Middle frontal gyrus (tissue), 1 donor: Measurements from ENCODE around the gene GCLC.

Source experiments
- DNase-seq: peaks from one replicate; pipeline ENCODE4 v3.0.0-alpha.2; 2015; ENCODE audit warnings: low spot score; ENCODE audit errors: extremely low spot score

Gene GCLC

GRCh38 chr6:53527249-53527765 lies 17.6 kb downstream of the GCLC start:
- DNase-seq = no peak

DNA sequence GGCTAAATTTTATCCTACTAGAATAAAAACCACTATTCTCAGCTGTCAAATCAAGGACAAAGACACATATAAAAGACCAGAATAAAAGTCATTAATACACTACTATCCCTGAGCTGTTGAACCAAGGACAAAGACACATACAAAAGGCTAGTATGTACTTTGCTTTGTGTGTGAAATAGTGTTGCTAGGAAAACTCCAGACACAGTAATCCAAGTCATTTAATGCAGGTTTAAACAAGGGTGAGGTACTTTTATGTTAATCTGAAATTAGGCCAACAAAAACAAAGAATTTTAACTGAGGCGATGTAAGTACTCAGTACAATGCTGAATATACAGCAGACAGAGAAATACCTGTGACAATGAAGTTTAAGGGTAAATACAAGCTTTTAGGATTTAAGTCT lies 18.9 kb downstream of the GCLC start:
- no peak for DNase-seq

- DNase-seq = no peak
Measured at GRCh38 chr6:53524455-53524815, 20.5 kb downstream of the GCLC start.

DNA sequence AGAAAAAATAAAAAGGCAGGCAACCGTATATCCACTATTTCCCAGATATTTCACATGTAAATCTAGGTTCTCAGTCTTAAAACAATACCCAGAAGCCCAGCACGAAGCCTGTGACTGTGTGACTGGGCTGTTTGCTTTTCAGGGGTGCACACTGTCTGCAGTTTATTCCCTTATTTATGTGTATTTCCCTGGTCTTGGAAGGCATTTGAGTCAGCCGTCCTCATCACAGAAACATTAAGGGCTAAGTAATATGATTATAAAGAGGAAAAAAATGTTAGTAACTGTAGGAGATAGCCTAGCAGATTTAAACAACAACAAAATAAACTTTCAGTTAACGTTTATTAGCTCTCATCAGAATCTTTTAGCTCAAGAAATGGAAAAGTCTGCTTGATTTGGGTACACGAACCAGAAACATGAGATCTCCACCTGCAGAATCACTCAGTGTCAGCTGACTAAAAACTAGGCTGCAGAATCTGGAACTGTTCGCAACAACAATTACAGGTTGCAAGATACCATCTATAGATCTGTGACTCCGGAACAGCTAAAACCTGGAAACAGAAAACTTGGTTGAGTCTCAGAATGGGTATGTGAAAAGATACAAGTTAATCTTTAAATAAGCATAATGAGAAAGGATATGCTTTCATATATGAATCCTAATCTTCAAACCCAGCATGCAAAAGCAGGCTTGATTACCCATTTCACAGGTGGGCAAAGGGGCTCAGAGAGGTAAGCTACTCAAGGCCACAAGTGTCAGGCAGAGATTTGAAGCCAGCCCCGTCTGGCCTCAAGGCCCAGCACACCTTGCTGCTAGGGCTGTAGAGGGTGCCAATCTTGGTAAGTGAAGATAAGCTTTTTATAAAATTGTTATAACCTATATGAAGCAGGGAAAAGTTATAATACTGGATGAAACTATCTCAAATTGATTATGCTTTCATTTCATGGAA lies 21.1 kb downstream of the GCLC start:
- DNase-seq = no peak

- no peak for DNase-seq
Measured at GRCh38 chr6:53520320-53520928, 24.5 kb downstream of the GCLC start.

DNA sequence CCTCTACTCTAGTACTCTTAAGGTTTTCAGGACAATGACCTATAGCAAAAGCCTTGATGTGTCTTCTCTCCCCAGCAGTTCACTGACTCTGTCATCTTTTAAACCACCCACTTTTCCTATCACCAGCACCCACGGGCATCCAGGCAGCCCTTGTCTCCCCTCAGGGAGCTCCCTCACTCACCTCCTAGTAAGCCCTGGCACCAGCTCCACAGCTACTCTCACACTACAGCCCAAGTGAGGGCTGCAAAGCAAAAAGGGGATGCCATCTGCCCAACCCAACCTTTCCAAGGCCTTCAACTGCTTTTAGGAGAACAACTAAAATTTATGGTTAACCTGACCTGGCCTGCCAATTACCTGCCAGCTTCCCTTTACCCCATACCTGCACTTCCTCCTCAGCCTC lies 26.0 kb downstream of the GCLC start:
- DNase-seq = no peak

DNA sequence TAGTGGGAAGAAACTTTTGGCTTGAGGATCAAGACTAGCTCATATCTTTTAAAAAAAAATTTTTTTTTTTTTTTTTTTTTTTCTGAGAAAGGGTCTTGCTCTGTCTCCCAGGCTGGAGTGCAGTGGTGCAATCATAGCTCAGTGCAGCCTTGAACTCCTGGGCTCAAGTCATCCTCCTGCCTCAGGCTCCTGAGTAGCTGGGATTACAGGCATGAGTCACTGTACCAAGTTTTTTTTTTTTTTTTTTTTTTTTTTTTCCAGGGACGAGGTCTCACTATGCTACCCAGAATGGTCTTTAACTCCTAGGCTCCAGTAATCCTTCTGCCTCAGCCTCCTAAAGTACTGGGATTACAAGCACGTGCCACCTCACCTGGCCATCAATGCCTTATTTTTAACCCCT lies 27.9 kb downstream of the GCLC start:
- DNase-seq = no peak

GRCh38 chr6:53514677-53515076 lies 30.2 kb downstream of the GCLC start:
- no peak for DNase-seq

- DNase-seq = no peak
Measured at GRCh38 chr6:53513519-53513966, 31.4 kb downstream of the GCLC start.

DNA sequence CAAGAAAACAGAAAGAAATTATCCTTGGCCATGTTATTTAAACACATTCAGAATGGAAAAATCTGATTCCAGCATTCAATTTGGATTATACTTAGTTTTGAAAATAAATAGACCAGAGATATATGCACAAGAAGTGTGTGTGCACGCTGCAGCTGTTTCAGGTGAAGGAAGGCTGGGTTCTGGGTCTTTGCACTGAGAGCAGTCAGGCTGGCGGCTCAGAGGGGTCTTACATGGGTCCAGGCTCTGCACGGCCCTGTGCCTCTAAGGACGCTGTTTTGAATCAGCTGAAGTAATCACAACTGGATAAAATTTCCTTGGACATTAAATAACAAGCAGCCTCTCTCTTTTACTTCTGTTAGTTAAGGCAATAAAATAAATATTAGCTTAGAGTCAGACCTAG lies 31.8 kb downstream of the GCLC start:
- no peak for DNase-seq

GRCh38 chr6:53512626-53513025 lies 32.3 kb downstream of the GCLC start:
- DNase-seq = no peak

- DNase-seq = no peak
Measured at GRCh38 chr6:53510746-53511145, 34.2 kb downstream of the GCLC start.

DNA sequence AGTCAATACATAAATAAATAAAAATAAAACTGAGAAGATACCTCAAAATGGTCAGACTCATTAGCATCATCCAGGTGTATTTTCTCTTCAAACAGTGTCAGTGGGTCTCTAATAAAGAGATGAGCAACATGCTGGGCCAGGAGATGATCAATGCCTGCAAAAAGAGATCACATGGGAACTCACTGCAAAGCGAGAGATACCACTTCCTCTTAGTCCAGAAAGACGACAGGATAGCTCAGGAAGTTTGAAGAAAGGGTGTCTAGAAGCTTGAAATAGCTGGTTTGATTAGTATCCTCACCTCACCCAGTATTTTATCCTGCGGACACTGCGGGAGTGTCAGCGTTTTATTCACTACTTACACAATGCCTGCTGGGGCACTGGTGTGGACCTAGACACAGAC lies 38.0 kb downstream of the GCLC start:
- no peak for DNase-seq

DNA sequence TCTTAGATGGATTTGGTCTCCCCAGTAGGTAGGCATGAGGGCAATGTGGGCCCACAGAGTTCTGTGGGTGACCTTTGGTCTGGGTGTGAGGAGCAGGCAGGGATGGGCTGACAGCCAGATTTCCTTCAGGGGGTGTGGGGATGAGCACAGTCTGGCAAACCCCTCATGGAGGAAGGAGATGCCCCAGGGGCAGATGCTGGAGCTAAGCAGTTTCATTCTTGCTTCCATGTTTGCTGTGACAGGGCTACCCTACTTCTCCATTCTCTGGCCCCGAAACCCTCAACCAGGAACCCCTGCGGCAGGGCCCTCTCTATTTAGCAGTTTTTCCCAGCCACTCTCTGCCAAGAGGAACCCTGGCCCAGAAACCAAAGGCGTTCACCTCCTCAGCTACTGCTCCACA lies 40.4 kb downstream of the GCLC start:
- no peak for DNase-seq

DNA sequence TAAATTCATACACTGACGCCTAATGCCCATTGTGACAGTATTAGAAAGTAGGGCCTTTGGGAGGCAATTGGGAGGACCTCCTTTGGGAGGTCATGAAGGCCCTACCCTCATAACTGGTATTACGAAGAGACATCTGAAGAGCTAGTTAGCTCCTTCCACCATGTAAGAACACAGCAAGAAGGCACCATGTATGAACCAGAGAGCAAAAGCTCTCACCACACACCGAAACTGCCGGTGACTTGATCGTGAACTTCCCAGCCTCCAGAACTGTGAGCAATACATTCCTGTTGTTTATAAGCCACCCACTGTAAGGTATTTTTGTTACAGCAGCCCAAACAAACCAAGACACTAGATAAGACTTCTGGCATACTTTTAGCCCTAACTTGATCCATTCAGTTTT lies 41.8 kb downstream of the GCLC start:
- no peak for DNase-seq

GRCh38 chr6:53501432-53501831 lies 43.5 kb downstream of the GCLC start:
- no peak for DNase-seq

- DNase-seq = no peak
Measured at GRCh38 chr6:53500095-53500494, 44.8 kb downstream of the GCLC start.

DNA sequence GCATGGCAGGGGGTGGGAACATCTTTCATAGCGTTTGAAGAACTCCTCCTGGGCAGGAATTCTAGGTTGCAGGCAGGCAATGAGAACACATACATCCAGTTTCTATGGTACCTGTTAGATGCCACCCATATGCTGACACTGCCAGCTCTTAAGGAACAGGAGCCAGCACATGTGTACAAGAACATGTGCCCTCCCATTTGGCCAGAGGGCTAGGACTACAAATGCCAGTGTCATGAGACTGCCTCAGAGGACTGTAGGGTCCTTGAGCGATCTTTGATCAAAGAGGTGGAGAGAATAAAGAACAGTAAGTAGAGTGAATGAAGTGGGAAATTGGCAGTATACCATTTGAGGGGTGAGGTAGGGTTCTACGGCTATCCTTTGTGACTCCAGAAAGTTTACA lies 45.8 kb downstream of the GCLC start:
- no peak for DNase-seq

GRCh38 chr6:53498649-53499048 lies 46.3 kb downstream of the GCLC start:
- no peak for DNase-seq

DNA sequence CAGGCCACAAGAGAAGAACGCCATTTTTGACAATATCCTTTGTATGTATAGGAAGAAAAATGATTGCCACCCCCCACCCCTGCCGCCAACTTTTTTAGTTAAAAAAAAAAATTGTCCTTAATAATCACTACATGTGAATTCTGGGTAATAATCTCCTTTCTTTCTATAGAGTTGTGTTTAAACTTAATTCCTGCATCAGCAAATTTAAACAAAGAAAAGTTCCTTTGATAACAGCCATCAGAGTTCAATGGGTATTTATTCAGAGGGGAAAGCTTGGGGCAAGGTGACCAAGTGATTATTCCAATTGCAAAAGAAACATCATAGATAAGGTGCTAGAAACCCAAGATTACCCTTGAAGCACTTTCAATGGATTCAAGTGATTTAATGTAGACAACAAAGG lies 47.0 kb downstream of the GCLC start:
- DNase-seq = no peak

DNA sequence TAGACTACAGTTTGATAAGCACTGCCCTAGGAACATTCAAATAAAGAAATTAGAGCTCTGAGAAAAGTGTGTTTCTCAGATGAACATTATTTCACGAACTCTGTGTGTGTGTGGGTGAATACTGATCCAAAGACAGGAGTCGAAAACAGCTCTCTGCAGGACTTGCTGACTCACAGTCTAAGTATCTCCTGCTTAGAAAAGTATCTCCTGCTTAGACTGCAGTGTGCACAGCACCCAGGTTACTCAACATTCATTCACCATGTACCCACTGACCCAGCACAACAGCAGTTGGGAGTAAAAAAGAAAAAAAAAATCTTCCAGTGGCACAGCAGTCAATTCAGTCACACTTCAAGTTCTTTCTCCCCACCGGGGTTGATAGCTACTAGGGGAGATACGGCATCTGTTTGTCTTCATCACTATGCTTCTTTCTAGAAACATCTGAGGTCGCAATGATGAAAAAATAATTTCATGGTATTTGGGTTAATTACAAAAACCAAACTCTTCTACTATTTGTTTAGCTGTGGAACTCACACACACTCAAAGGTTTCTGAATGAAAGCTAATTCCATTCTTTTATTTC lies 48.0 kb downstream of the GCLC start:
- DNase-seq = no peak
